ENCODE data around the gene SLC13A3.

SLC13A3 gene

DNA sequence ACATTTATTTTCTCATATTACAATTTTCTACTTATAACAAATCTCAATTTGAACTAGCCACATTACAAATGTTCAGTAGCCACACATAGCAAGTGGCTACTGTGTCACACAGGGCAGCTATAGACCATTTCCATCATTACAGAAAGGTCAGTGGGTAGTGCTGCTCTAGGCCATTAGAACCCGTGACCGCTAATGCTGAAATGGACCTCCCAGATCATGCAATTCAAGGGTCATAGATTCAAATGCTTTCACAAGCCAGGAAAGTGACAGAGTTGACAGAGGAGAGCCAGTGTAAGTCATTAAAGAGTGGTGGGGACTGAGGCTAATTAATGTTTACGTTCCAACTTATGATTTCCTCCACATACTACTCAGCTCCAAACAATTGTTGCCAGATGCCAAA is 97.3 kb downstream of the SLC13A3 start:
- H3K9me3 ChIP-seq (ENCODE audit: control insufficient read depth, insufficient read depth, low read length) = no peaks in the 10 kb centered on the region
- H3K4me3 ChIP-seq (ENCODE audit: low read length) = no peak overlapping the region
- no peaks in the 10 kb centered on the region for H3K9me2 ChIP-seq (replicated peaks; ENCODE audit: control insufficient read depth, low read length)
- no peak overlapping the region for H3K4me2 ChIP-seq (ENCODE audit: low read length)
- no peaks in the 10 kb centered on the region for H3F3A ChIP-seq (ENCODE audit: control insufficient read depth, insufficient read depth)
- no peaks in the 10 kb centered on the region for H4K20me1 ChIP-seq (ENCODE audit: control insufficient read depth, insufficient read depth, low read depth, low read length)
- H3K36me3 ChIP-seq (ENCODE audit: control insufficient read depth, low read length) = no peaks in the 10 kb centered on the region
- peaks cover 8% of the 10 kb centered on the region for H3K4me1 ChIP-seq (ENCODE audit: control insufficient read depth, low read length)
- no peak overlapping the region for H3K27ac ChIP-seq (ENCODE audit: low read depth, low read length)
- peaks cover 7% of the 10 kb centered on the region for H3K27me3 ChIP-seq (ENCODE audit: control insufficient read depth, low read length)
- TF ChIP-seq, protein P1, sequence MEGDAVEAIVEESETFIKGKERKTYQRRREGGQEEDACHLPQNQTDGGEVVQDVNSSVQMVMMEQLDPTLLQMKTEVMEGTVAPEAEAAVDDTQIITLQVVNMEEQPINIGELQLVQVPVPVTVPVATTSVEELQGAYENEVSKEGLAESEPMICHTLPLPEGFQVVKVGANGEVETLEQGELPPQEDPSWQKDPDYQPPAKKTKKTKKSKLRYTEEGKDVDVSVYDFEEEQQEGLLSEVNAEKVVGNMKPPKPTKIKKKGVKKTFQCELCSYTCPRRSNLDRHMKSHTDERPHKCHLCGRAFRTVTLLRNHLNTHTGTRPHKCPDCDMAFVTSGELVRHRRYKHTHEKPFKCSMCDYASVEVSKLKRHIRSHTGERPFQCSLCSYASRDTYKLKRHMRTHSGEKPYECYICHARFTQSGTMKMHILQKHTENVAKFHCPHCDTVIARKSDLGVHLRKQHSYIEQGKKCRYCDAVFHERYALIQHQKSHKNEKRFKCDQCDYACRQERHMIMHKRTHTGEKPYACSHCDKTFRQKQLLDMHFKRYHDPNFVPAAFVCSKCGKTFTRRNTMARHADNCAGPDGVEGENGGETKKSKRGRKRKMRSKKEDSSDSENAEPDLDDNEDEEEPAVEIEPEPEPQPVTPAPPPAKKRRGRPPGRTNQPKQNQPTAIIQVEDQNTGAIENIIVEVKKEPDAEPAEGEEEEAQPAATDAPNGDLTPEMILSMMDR (IDR thresholded peaks at IDR 0.05; ENCODE audit: low read depth, low read length, poor library complexity, severe bottlenecking) = no peak
- TF ChIP-seq EZH2phosphoT487 (IDR thresholded peaks at IDR 0.05; ENCODE audit: borderline replicate concordance, low read length) = no peak
- no peaks in the 10 kb centered on the region for H3K79me2 ChIP-seq (ENCODE audit: control insufficient read depth, low read length)

DNA sequence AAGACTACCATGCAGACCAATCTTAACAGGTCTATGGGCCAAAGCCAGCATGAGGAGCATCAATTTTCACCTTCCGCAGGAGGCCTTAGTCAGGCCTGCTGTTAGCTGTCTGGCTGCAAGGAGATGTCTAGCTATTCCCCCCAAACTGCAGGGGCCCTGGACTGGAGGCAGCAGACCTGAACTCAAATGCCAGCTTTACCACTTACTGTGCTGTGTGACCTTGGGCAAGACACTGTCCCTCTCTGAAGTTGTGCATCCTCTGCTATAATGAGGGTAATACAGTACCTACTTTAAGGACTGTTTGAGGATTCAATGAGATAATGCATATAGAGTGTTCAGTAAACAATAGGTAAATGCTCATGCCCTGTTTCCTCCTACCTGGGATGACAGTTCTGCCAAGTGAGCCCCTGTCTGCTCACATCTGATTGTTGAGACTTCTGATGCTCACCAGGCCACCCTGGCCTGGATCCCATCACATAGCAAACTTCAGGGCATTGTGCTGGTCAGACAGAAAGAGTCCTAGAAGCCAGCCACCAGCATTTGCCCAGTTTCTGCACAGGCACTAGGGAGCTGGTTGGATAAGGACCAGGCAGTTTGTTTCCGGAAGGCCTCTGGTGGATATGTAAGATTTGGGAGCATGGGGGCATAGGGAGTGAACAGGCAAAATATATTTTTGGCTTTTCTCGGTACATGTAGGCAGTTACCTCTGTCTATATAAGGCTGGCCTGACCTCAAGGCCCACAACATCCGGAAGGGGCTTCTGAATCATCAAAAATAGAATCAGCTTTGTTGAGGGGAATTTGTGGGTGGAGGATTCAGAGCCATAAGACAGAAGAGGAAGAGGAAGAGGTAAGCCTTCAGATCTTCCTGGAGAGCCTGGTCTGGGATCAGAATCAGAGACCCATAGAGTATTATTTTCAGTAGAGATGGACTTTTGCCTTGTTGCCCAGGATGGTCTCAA is 98.5 kb downstream of the SLC13A3 start:
- H3K36me3 ChIP-seq (ENCODE audit: control insufficient read depth, low read length) = no peaks in the 10 kb centered on the region
- no peaks in the 10 kb centered on the region for H3K79me2 ChIP-seq (ENCODE audit: control insufficient read depth, low read length)
- H4K20me1 ChIP-seq (ENCODE audit: control insufficient read depth, insufficient read depth, low read depth, low read length) = no peaks in the 10 kb centered on the region
- 0 out of 2 replicates have a peak overlapping the region, but pooled peaks have one; percentile 24 for H3K4me2 ChIP-seq (ENCODE audit: low read length)
- no peaks in the 10 kb centered on the region for H3F3A ChIP-seq (ENCODE audit: control insufficient read depth, insufficient read depth)
- no peak for TF ChIP-seq EZH2phosphoT487 (IDR thresholded peaks at IDR 0.05; ENCODE audit: borderline replicate concordance, low read length)
- TF ChIP-seq, protein P1 (IDR thresholded peaks at IDR 0.05; ENCODE audit: low read depth, low read length, poor library complexity, severe bottlenecking) = no peak
- H3K4me3 ChIP-seq (ENCODE audit: low read length) = no peak overlapping the region
- H3K9me2 ChIP-seq (replicated peaks; ENCODE audit: control insufficient read depth, low read length) = no peaks in the 10 kb centered on the region
- H3K27ac ChIP-seq (ENCODE audit: low read depth, low read length) = no peak overlapping the region
- H3K27me3 ChIP-seq (ENCODE audit: control insufficient read depth, low read length) = peaks cover 7% of the 10 kb centered on the region
- peaks cover 8% of the 10 kb centered on the region for H3K4me1 ChIP-seq (ENCODE audit: control insufficient read depth, low read length)
- H3K9me3 ChIP-seq (ENCODE audit: control insufficient read depth, insufficient read depth, low read length) = no peaks in the 10 kb centered on the region

DNA sequence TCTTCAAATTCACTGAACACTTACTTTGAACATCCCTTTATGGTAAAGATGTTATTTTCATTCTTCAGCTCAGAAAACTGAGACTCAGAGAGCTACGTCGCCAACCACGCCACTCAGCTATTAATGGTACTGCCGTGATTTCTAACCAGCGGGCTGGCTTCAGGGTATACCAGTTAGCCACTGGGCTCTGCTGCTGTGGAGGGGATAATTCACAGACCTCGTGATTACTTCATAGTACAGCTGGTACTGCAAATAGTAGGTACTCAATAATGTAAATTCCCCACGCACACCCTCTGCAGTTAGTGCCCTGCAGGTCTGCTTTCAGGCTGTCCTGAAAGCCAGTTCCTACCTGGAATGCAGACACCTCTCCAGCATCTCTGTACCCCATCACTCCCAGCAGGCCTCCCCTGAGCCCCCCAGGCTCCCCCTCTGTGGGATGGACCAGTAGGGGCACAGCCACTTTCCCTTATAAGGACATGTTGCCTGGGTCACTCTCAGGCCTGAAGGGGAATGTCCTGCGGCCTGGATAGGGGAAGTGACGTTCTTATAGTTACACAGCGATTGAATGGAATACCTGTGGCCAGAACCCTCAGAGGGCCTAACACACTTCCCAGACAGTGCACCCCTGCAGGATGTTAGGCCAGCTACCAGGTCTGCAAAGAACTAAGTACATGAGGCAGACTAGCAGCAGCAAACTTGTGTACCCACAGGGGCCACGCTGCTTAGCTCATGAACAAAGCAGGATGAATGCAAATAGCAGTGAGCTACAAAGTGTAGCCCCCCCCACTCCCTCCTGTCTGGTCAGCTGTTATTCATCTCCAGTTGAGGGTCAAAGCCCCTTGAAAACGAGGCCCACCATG is 99.5 kb downstream of the SLC13A3 start:
- Histone ChIP-seq H3K27ac (ENCODE audit: low read depth, low read length) (no peak overlapping the region), H4K20me1 (ENCODE audit: control insufficient read depth, insufficient read depth, low read depth, low read length) (no peaks in the 10 kb centered on the region), H3K9me3 (ENCODE audit: control insufficient read depth, insufficient read depth, low read length) (no peaks in the 10 kb centered on the region), H3K4me2 (ENCODE audit: low read length) (no peak overlapping the region), H3K4me1 (ENCODE audit: control insufficient read depth, low read length) (peaks cover 8% of the 10 kb centered on the region), H3K79me2 (ENCODE audit: control insufficient read depth, low read length) (no peaks in the 10 kb centered on the region), H3K9me2 (replicated peaks; ENCODE audit: control insufficient read depth, low read length) (no peaks in the 10 kb centered on the region), H3K27me3 (ENCODE audit: control insufficient read depth, low read length) (peaks cover 3% of the 10 kb centered on the region; the same call in 1 of the 2 replicates), H3K4me3 (ENCODE audit: low read length) (no peak overlapping the region), H3K36me3 (ENCODE audit: control insufficient read depth, low read length) (no peaks in the 10 kb centered on the region), H3F3A (ENCODE audit: control insufficient read depth, insufficient read depth) (no peaks in the 10 kb centered on the region)
- no peak for TF ChIP-seq EZH2phosphoT487 (IDR thresholded peaks at IDR 0.05; ENCODE audit: borderline replicate concordance, low read length)
- TF ChIP-seq, protein P1 (IDR thresholded peaks at IDR 0.05; ENCODE audit: low read depth, low read length, poor library complexity, severe bottlenecking) = no peak

Measured in DOHH2 (cell line).